Activated CD4-positive, alpha-beta T cell treated with anti-CD3 and anti-CD28 coated beads, Interleukin-2, amount 10 ng/mL, durations not matched to agents 7 days and 5 days (primary cell): Measurements from ENCODE around the gene DCUN1D5. TPM values are rescaled to one million over a fixed set of nuclear protein-coding genes. Genes with fewer than 3 reads are reported as not detected.

ENCODE experiments used
- CTCF ChIA-PET: fragments of 350-600 bp; sonication (Branson Sonifier 250); formaldehyde crosslinking; loops from one replicate; lab custom pipeline; 2021; ENCODE audit warnings: antibody characterized with exemption; lab: Charles Lee
- POLR2A ChIA-PET: fragments of 350-600 bp; sonication (Branson Sonifier 250); formaldehyde crosslinking; loops from one replicate; lab custom pipeline; 2021; ENCODE audit warnings: antibody characterized with exemption; lab: Charles Lee
- DNase-seq: peaks from one replicate; pipeline ENCODE4 v3.0.0-alpha.2; 2020
- H3K27ac Mint-ChIP-seq: one replicate; pipeline ENCODE4 v1.8.0; 2021; ENCODE audit warnings: mild to moderate bottlenecking, moderate library complexity, mixed read lengths
- H3K27me3 Mint-ChIP-seq: one replicate; pipeline ENCODE4 v1.8.0; 2021; ENCODE audit warnings: mixed read lengths
- H3K36me3 Mint-ChIP-seq: one replicate; pipeline ENCODE4 v1.8.0; 2021; ENCODE audit warnings: low read depth, mixed read lengths
- H3K4me1 Mint-ChIP-seq: one replicate; pipeline ENCODE4 v1.8.0; 2021; ENCODE audit warnings: mixed read lengths
- H3K4me3 Mint-ChIP-seq: one replicate; pipeline ENCODE4 v1.8.0; 2021; ENCODE audit warnings: mild to moderate bottlenecking, moderate library complexity, mixed read lengths
- H3K9me3 Mint-ChIP-seq: one replicate; pipeline ENCODE4 v1.8.0; 2021; ENCODE audit warnings: mixed read lengths
- total RNA-seq, 2 experiments: library from RNA; stranded (reverse); gene quantifications; one replicate each; pipeline ENCODE4 v1.2.3, GENCODE V29; 2021

Gene DCUN1D5
- total RNA-seq, 2 experiments from 2014 or later = 22.1 to 24.9 TPM

- no peaks in the 10 kb centered on the region for H3K36me3 Mint-ChIP-seq
- CTCF ChIA-PET = interaction anchor here (0.5 kb wide), 1 partner anchor 572 kb away, joined by 3 read pairs; no protein-coding TSS in a partner anchor
- H3K27me3 Mint-ChIP-seq = peaks cover 8% of the 10 kb centered on the region
Measured at GRCh38 chr11:103013421-103013820, 78.5 kb downstream of the DCUN1D5 start.

More at GRCh38 chr11:103013421-103013820, 78.5 kb downstream of the DCUN1D5 start:
- H3K4me3 Mint-ChIP-seq = no peak overlapping the region
- H3K9me3 Mint-ChIP-seq = no peaks in the 10 kb centered on the region
- POLR2A ChIA-PET = no interaction called here
- no peak overlapping the region for H3K27ac Mint-ChIP-seq
- DNase-seq = no peak
- H3K4me1 Mint-ChIP-seq = no peaks in the 10 kb centered on the region

Other genes starting within 250 kb of the DCUN1D5 start
- gene MMP3, start 248.6 kb downstream of the DCUN1D5 start, total RNA-seq = not detected
- not detected for gene MMP12, start 217.2 kb downstream of the DCUN1D5 start, total RNA-seq
- not detected for gene MMP13, start 136.4 kb downstream of the DCUN1D5 start, total RNA-seq
- 1 to 10 TPM in 1 of 2 experiments, under 1 TPM in 1; 0.92 to 1.3 TPM for gene DYNC2H1, start 17.3 kb upstream of the DCUN1D5 start, total RNA-seq